Skeletal muscle satellite cell (primary cell): ENCODE data around the gene CLRN3. TPM values are rescaled to one million over a fixed set of nuclear protein-coding genes. Genes with fewer than 3 reads are reported as not detected.

ENCODE experiments used
- H3K27me3 ChIP-seq: 2 replicates; pipeline ENCODE4 v1.7.0; 2013; ENCODE audit warnings: low read length; ENCODE audit not compliant: control insufficient read depth, insufficient read depth
- H3K36me3 ChIP-seq: 2 replicates; pipeline ENCODE4 v1.7.0; 2013; ENCODE audit warnings: mild to moderate bottlenecking, control low read depth, low read length; ENCODE audit not compliant: insufficient read depth
- H3K4me1 ChIP-seq: 2 replicates; pipeline ENCODE4 v1.7.0; 2013; ENCODE audit warnings: low read length; ENCODE audit not compliant: control insufficient read depth, insufficient read depth
- H3K4me2 ChIP-seq: 2 replicates; pipeline ENCODE4 v1.7.0; 2013; ENCODE audit warnings: mild to moderate bottlenecking, low read length
- H3K4me3 ChIP-seq: 2 replicates; pipeline ENCODE4 v1.7.0; 2013; ENCODE audit warnings: low read length
- H3K9ac ChIP-seq: 2 replicates; pipeline ENCODE4 v1.7.0; 2013; ENCODE audit warnings: mild to moderate bottlenecking, low read depth, low read length, moderate library complexity
- H3K9me3 ChIP-seq: replicated peaks from 2 replicates; pipeline ENCODE4 v1.7.0; 2013; ENCODE audit warnings: mild to moderate bottlenecking, control low read depth, low read length
- total RNA-seq: library from RNA; depleted of rRNA; stranded (reverse); fragments of >200 nt; gene quantifications from 2 replicates; pipeline ENCODE4 v1.2.3, GENCODE V29; 2012; rRNA removed

The CLRN3 gene
- not detected in 2 replicates for total RNA-seq

DNA sequence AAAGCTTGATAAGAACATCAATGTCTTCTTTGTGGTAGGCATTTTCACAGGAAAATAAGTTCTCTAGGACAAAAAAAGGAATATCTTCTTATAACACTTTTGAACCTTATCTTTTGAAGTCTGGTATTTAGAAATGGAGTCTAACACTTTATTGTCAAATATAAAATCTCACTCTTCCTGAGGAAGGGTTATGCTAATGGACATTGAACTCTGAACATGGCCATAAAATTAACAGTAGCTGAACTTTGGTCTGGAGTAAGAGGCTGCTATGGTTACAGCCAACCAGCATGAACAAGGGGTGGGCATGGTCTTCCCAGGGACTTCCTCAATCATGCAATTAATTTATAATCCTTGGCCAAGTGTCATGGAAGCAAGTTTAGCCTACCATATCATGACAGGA is at the start of gene CLRN3:
CLRN3 (minus strand) TSS at position 199 of the 400 bp plus-strand sequence; CDS start at position 42, 157 bp downstream.
- Histone ChIP-seq H3K4me3 (no peak within 1 kb of the TSS), H3K4me1 (peaks cover 29% of the 10 kb centered on the region), H3K9ac (no peak within 1 kb of the TSS)

GRCh38 chr10:127940866-127941640 is 48.3 kb upstream of the CLRN3 start:
- H3K9me3 ChIP-seq: no peaks in the 10 kb centered on the region
- H3K4me1 ChIP-seq: peaks cover 23% of the 10 kb centered on the region
- H3K36me3 ChIP-seq: no peaks in the 10 kb centered on the region
- no peak overlapping the region for H3K9ac ChIP-seq
- no peak overlapping the region for H3K4me3 ChIP-seq
- no peaks in the 10 kb centered on the region for H3K27me3 ChIP-seq
- no peak overlapping the region for H3K4me2 ChIP-seq

More for the DNA sequence above, at the start of gene CLRN3:
- Histone ChIP-seq H3K9me3 (no peaks in the 10 kb centered on the region), H3K36me3 (no peaks in the 10 kb centered on the region), H3K27me3 (no peaks in the 10 kb centered on the region), H3K4me2 (no peak within 1 kb of the TSS)

- Histone ChIP-seq H3K9ac (no peak overlapping the region), H3K9me3 (no peaks in the 10 kb centered on the region), H3K4me2 (no peak overlapping the region), H3K4me1 (peaks cover 27% of the 10 kb centered on the region), H3K36me3 (no peaks in the 10 kb centered on the region), H3K27me3 (no peaks in the 10 kb centered on the region), H3K4me3 (no peak overlapping the region)
Measured at GRCh38 chr10:127939786-127940330, 47.1 kb upstream of the CLRN3 start.

- no peaks in the 10 kb centered on the region for H3K36me3 ChIP-seq
- H3K4me1 ChIP-seq: peaks cover 22% of the 10 kb centered on the region
- no peaks in the 10 kb centered on the region for H3K9me3 ChIP-seq
- H3K9ac ChIP-seq: no peak overlapping the region
- H3K4me2 ChIP-seq: no peak overlapping the region
- no peak overlapping the region for H3K4me3 ChIP-seq
- no peaks in the 10 kb centered on the region for H3K27me3 ChIP-seq
Measured at GRCh38 chr10:127937915-127938463, 45.2 kb upstream of the CLRN3 start.

GRCh38 chr10:127937069-127937468 is 44.3 kb upstream of the CLRN3 start:
- no peak overlapping the region for H3K4me2 ChIP-seq
- no peaks in the 10 kb centered on the region for H3K9me3 ChIP-seq
- H3K9ac ChIP-seq: no peak overlapping the region
- H3K4me1 ChIP-seq: peaks cover 22% of the 10 kb centered on the region
- H3K4me3 ChIP-seq: no peak overlapping the region
- H3K36me3 ChIP-seq: no peaks in the 10 kb centered on the region
- H3K27me3 ChIP-seq: no peaks in the 10 kb centered on the region

- Histone ChIP-seq H3K36me3 (no peaks in the 10 kb centered on the region), H3K9me3 (no peaks in the 10 kb centered on the region), H3K9ac (peak overlapping the region; percentile 51), H3K27me3 (no peaks in the 10 kb centered on the region), H3K4me3 (peak overlapping the region; percentile 56), H3K4me1 (peaks cover 22% of the 10 kb centered on the region), H3K4me2 (peak overlapping the region; percentile 66)
Measured at GRCh38 chr10:127935071-127935561, 42.4 kb upstream of the CLRN3 start.

- peak overlapping the region; percentile 51 for H3K9ac ChIP-seq
- no peaks in the 10 kb centered on the region for H3K36me3 ChIP-seq
- H3K27me3 ChIP-seq: no peaks in the 10 kb centered on the region
- peak overlapping the region; percentile 66 for H3K4me2 ChIP-seq
- H3K4me3 ChIP-seq: peak overlapping the region; percentile 56
- no peaks in the 10 kb centered on the region for H3K9me3 ChIP-seq
- peaks cover 22% of the 10 kb centered on the region for H3K4me1 ChIP-seq
Measured at GRCh38 chr10:127934383-127934782, 41.6 kb upstream of the CLRN3 start.

DNA sequence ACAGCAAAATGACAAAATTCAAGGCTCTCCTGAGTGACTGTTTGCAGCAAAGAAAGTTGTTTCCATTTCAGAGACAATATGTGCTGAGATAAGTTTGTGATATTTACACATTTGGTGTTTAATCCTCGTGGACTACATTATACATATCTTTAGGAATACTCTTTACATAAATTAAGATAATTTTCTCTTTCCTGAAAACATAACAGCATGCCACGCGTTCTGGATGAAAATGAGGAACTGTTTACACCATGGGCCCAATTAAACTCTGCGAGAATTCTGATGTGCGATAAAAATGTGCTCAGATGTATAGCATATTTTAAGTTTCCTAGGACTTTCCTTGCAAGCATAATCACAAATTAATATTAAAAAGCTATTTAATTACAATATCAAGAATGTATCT is 40.5 kb upstream of the CLRN3 start:
- Histone ChIP-seq H3K4me1 (peaks cover 26% of the 10 kb centered on the region), H3K4me2 (no peak overlapping the region), H3K4me3 (no peak overlapping the region), H3K9ac (no peak overlapping the region), H3K36me3 (no peaks in the 10 kb centered on the region), H3K27me3 (no peaks in the 10 kb centered on the region), H3K9me3 (no peaks in the 10 kb centered on the region)

GRCh38 chr10:127932521-127933270 is 40.0 kb upstream of the CLRN3 start:
- H3K4me1 ChIP-seq: peaks cover 32% of the 10 kb centered on the region
- H3K36me3 ChIP-seq: no peaks in the 10 kb centered on the region
- H3K4me2 ChIP-seq: no peak overlapping the region
- H3K9ac ChIP-seq: no peak overlapping the region
- H3K4me3 ChIP-seq: no peak overlapping the region
- H3K27me3 ChIP-seq: no peaks in the 10 kb centered on the region
- no peaks in the 10 kb centered on the region for H3K9me3 ChIP-seq

DNA sequence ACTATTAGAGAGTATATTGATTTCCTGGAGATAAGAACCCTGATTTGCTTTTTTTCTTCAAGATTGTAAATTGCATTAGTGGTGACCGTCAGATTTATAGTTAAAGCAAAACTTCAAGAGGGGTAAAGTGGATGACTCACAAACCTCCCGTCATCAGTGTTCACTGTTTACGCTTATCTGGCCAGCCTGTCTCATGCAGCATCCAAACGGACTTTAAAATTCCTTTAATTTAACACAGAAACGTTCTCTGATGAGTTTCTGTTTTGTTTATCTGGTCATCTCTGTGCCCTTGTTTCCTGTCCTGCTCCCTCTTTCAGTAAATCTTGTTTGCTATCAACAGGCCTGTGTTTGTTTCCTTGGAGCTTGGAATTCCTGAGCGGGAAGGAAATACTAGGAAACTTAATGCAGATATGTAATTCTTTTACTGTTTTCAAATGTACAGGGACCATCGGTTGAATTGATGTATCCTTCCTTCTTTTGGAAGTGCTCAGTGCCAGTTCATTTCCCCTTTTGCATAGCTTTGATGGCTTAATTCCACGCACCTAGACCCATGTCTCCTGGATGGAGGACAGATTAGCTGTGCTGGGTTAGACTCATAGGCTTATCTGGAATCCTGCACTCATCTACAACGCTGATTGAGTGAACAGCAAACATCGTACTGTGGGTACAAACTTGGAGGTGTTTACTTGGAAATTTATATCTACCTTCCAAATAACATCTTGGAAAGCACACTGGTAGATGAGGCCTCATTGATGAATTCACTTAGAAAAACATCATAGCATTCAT is 35.5 kb upstream of the CLRN3 start:
- Histone ChIP-seq H3K4me3 (no peak overlapping the region), H3K4me2 (peak overlapping the region; percentile 66), H3K9me3 (no peaks in the 10 kb centered on the region), H3K9ac (peak overlapping the region; percentile 37), H3K36me3 (no peaks in the 10 kb centered on the region), H3K27me3 (no peaks in the 10 kb centered on the region), H3K4me1 (peaks cover 22% of the 10 kb centered on the region)
